ENCODE measurements around the gene PRUNE2. TPM values are rescaled to one million over a fixed set of nuclear protein-coding genes. Genes with fewer than 3 reads are reported as not detected.

PRUNE2 gene
- total RNA-seq, 1 experiment from 2014 or later = 3.5 TPM

GRCh38 chr9:76626141-76626540, 279.8 kb downstream of the PRUNE2 start:
- TF ChIP-seq, protein P1, sequence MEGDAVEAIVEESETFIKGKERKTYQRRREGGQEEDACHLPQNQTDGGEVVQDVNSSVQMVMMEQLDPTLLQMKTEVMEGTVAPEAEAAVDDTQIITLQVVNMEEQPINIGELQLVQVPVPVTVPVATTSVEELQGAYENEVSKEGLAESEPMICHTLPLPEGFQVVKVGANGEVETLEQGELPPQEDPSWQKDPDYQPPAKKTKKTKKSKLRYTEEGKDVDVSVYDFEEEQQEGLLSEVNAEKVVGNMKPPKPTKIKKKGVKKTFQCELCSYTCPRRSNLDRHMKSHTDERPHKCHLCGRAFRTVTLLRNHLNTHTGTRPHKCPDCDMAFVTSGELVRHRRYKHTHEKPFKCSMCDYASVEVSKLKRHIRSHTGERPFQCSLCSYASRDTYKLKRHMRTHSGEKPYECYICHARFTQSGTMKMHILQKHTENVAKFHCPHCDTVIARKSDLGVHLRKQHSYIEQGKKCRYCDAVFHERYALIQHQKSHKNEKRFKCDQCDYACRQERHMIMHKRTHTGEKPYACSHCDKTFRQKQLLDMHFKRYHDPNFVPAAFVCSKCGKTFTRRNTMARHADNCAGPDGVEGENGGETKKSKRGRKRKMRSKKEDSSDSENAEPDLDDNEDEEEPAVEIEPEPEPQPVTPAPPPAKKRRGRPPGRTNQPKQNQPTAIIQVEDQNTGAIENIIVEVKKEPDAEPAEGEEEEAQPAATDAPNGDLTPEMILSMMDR (IDR thresholded peaks at IDR 0.05; ENCODE audit: insufficient read depth in 1 of 2, low read depth in 1 of 2, low read length in 1 of 2, severe bottlenecking in 1 of 2, unreplicated experiment in 1 of 2) = no peak

DNA sequence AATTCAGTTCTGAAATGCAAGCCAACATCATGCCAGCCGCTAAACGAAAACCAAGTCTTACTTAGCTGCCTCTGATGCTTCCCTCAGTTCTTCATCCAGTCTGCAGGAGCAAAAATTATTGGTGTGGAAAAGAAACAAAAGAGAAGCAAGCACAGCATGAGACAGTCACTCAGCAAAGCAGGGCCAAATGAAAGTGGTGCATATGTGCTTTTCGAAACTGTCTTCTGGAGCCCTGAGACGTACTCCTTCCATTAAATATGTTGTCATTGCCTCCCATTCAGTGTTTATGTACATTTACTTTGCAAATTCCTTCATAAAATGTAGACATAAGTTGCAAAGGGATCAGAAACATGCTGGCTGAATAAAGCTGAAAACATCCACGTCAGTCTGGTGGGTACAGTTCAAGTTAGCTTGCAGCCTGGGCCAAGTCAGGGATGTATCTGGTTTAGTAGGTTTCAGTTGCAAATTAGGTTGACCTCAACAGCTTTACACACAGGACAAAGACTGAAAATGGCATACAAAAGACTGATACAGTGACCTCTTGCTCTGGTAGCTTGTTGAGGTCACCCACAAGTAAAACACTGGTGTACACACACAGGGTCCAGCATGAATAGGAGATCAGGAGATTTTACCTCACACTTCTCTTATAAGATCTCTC, 281.4 kb downstream of the PRUNE2 start:
- H3K27me3 ChIP-seq (replicated peaks; ENCODE audit: control insufficient read depth, insufficient read depth, low read length) = no peaks in the 10 kb centered on the region
- Mint-ChIP-seq H3K27ac (ENCODE audit: unreplicated experiment) (no peak overlapping the region), H3K4me3 (ENCODE audit: unreplicated experiment) (no peak overlapping the region), H3K4me1 (ENCODE audit: low read depth, unreplicated experiment) (no peaks in the 10 kb centered on the region), H3K9me3 (ENCODE audit: unreplicated experiment) (no peaks in the 10 kb centered on the region), H3K36me3 (ENCODE audit: insufficient read depth, unreplicated experiment) (no peaks in the 10 kb centered on the region), H3K27me3 (ENCODE audit: insufficient read depth, unreplicated experiment) (no peaks in the 10 kb centered on the region)
- BruUV-seq (replicated peaks) = no TSS peak
- no peak overlapping the region for H3K4me3 ChIP-seq (ENCODE audit: low read depth, low read length)
- POLR2A ChIA-PET = no interaction called here
- H3K36me3 ChIP-seq (ENCODE audit: control insufficient read depth, insufficient read depth, low read length) = no peaks in the 10 kb centered on the region
- no peaks in the 10 kb centered on the region for H3K4me1 ChIP-seq
- H3K9me3 ChIP-seq = no peaks in the 10 kb centered on the region
- CTCF ChIA-PET = no interaction called here
- DNase-seq = no peak
- intact Hi-C loops (cut with micrococcal nuclease; ENCODE audit: unreplicated experiment) = no loop called here
- TF ChIP-seq, protein P1 (IDR thresholded peaks at IDR 0.05; ENCODE audit: insufficient read depth in 1 of 2, low read depth in 1 of 2, low read length in 1 of 2, severe bottlenecking in 1 of 2, unreplicated experiment in 1 of 2) = no peak

More at GRCh38 chr9:76626141-76626540, 279.8 kb downstream of the PRUNE2 start:
- no peak overlapping the region for H3K4me3 Mint-ChIP-seq (ENCODE audit: unreplicated experiment)
- DNase-seq = no peak
- no peak overlapping the region for H3K27ac Mint-ChIP-seq (ENCODE audit: unreplicated experiment)
- BruUV-seq (replicated peaks) = no TSS peak
- H3K9me3 Mint-ChIP-seq (ENCODE audit: unreplicated experiment) = no peaks in the 10 kb centered on the region
- intact Hi-C loops (cut with micrococcal nuclease; ENCODE audit: unreplicated experiment) = no loop called here
- no peaks in the 10 kb centered on the region for H3K4me1 ChIP-seq
- CTCF ChIA-PET = no interaction called here
- no peaks in the 10 kb centered on the region for H3K36me3 ChIP-seq (ENCODE audit: control insufficient read depth, insufficient read depth, low read length)
- H3K4me1 Mint-ChIP-seq (ENCODE audit: low read depth, unreplicated experiment) = no peaks in the 10 kb centered on the region
- H3K36me3 Mint-ChIP-seq (ENCODE audit: insufficient read depth, unreplicated experiment) = no peaks in the 10 kb centered on the region
- H3K27me3 ChIP-seq (replicated peaks; ENCODE audit: control insufficient read depth, insufficient read depth, low read length) = no peaks in the 10 kb centered on the region
- POLR2A ChIA-PET = no interaction called here
- no peaks in the 10 kb centered on the region for H3K9me3 ChIP-seq
- no peaks in the 10 kb centered on the region for H3K27me3 Mint-ChIP-seq (ENCODE audit: insufficient read depth, unreplicated experiment)
- H3K4me3 ChIP-seq (ENCODE audit: low read depth, low read length) = no peak overlapping the region

GRCh38 chr9:76620996-76621395, 284.9 kb downstream of the PRUNE2 start:
- ChIA-PET POLR2A (no interaction called here), CTCF (no interaction called here)
- no peak overlapping the region for H3K4me3 Mint-ChIP-seq (ENCODE audit: unreplicated experiment)
- intact Hi-C loops (cut with micrococcal nuclease; ENCODE audit: unreplicated experiment) = no loop called here
- Histone ChIP-seq H3K4me1 (no peaks in the 10 kb centered on the region), H3K9me3 (no peaks in the 10 kb centered on the region), H3K36me3 (ENCODE audit: control insufficient read depth, insufficient read depth, low read length) (no peaks in the 10 kb centered on the region), H3K4me3 (ENCODE audit: low read depth, low read length) (no peak overlapping the region), H3K27me3 (replicated peaks; ENCODE audit: control insufficient read depth, insufficient read depth, low read length) (no peaks in the 10 kb centered on the region)
- H3K36me3 Mint-ChIP-seq (ENCODE audit: insufficient read depth, unreplicated experiment) = no peaks in the 10 kb centered on the region
- H3K4me1 Mint-ChIP-seq (ENCODE audit: low read depth, unreplicated experiment) = no peaks in the 10 kb centered on the region
- no peak for DNase-seq
- no peak overlapping the region for H3K27ac Mint-ChIP-seq (ENCODE audit: unreplicated experiment)
- BruUV-seq (replicated peaks) = no TSS peak
- TF ChIP-seq, protein P1 (IDR thresholded peaks at IDR 0.05; ENCODE audit: insufficient read depth in 1 of 2, low read depth in 1 of 2, low read length in 1 of 2, severe bottlenecking in 1 of 2, unreplicated experiment in 1 of 2) = no peak
- H3K9me3 Mint-ChIP-seq (ENCODE audit: unreplicated experiment) = no peaks in the 10 kb centered on the region
- no peaks in the 10 kb centered on the region for H3K27me3 Mint-ChIP-seq (ENCODE audit: insufficient read depth, unreplicated experiment)

Measured in Caco-2 (cell line).